GM18951 (cell line): ENCODE measurements around the gene ADGRA3.

ENCODE experiments used
- POLR2A ChIP-seq: IDR thresholded peaks from 4 replicates; pipeline ENCODE4 v1.6.1; 2011; ENCODE audit warnings: mild to moderate bottlenecking; ENCODE audit not compliant: insufficient read length, insufficient read depth; ENCODE audit errors: extremely low read depth
- in situ Hi-C: fragments of 300-500 bp; cut with MboI; formaldehyde crosslinking; loops from one replicate; pipeline ENCODE4 v1.12.0; 2022; ENCODE audit warnings: low sequenced_read_pairs, mixed read lengths, inconsistent platforms; ENCODE audit not compliant: unreplicated experiment

Gene ADGRA3

GRCh38 chr4:22502895-22503814 lies 12.7 kb downstream of the ADGRA3 start:
- TF ChIP-seq POLR2A, result no peak
- in situ Hi-C loops, result no loop called here

- TF ChIP-seq POLR2A, result no peak
- in situ Hi-C loops, result no loop called here
These were observed 14.2 kb downstream of the ADGRA3 start for GRCh38 chr4:22501715-22502095.

- TF ChIP-seq POLR2A, result no peak
- in situ Hi-C loops, result no loop called here
These were observed 14.8 kb downstream of the ADGRA3 start for GRCh38 chr4:22500831-22501714.

DNA sequence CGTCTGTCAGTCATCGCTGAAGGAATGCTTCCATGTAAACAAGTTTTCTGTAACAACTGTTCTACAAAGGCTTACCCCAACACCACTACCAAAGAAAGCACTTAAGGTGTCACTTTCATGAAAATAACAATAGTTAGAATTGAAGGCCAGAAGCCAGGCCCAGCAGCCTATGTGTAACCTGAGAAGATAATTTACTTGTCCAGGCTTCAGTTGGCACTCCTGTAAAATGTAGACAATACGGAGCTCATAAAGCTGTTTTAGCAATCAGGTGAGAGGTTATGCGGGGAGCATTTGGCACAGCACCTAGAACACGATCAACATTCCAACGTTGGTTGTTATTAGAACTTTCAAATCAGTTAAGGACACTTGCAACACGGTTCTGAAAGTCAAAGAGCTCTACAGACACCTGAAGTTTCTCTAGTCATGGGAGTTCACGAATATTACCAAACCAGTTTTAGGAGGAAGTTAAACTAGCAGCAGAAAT lies 15.7 kb downstream of the ADGRA3 start:
- in situ Hi-C loops, result no loop called here
- no peak for TF ChIP-seq POLR2A

DNA sequence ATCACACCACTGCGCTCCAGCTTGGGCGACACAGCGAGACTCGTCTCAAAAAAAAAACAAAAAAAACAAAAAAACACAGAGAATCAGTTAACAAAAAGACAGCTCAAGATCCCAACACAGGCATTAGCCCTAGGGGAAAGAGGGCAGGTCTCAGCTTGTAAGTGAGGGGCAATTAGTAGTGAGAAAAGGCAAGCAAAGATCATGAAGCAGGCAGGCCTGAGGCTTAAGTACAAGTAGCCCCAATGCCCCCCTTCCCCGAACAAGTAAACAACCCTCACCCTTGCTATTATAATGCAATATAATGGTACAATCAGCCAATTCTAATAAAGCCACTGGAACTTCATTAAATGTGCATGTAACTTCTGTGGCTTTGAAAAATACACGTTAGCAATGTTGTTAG lies 17.0 kb downstream of the ADGRA3 start:
- TF ChIP-seq POLR2A, result no peak

DNA sequence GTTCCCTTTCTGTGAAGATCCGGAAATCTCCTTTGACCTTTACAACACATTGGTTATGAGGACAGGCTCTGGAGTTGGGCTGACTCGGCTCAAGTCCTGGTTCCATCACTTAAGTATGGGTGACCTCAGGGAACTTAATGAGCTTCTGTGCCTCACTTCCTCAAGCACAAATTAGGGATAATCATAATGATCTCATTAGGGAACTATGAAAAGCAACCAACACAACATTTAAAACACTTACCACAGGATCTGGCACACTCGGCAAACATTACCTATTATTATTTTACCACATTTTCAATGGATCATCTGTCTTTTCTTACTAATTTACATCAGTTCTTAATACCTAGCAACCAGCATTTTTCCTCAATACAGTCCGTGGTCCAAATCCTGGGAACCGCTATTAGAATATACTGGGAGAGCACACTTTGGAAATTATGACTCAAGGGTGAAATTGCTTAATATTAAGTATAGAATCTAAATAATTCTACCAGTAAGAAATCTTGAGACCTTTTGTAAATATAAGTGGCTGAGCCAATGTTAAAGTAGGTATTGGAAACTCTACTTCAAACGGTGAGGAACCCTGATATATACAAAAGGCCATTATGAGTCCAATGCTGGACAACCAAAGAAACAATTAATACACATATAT lies 19.6 kb downstream of the ADGRA3 start:
- in situ Hi-C loops, result no loop called here

More for the DNA sequence above, 17.0 kb downstream of the ADGRA3 start:
- in situ Hi-C loops, result no loop called here

GRCh38 chr4:22493523-22493922 lies 22.3 kb downstream of the ADGRA3 start:
- in situ Hi-C loops, result no loop called here
- TF ChIP-seq POLR2A, result no peak

More for the DNA sequence above, 19.6 kb downstream of the ADGRA3 start:
- TF ChIP-seq POLR2A, result no peak

DNA sequence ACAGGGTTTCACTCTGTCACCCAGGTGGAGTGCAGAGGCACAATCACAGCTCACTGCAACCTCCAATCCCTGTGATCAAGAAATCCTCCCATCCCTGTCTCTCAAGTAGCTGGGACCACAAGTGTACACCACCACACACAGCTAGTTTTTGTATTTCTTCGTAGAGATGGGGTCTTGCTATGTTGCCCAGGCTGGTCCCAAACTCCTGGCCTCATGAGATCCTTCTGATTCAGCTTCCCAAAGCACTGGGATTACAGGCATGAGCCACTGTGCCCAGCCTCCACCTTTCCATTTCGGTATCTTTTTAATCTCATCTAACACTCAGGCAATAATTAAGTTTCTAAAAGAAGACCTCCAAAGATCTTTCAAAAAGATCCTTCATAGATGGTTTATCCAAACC lies 22.9 kb downstream of the ADGRA3 start:
- no peak for TF ChIP-seq POLR2A

GRCh38 chr4:22491939-22492338 lies 23.9 kb downstream of the ADGRA3 start:
- in situ Hi-C loops, result no loop called here
- no peak for TF ChIP-seq POLR2A

More for the DNA sequence above, 22.9 kb downstream of the ADGRA3 start:
- in situ Hi-C loops, result no loop called here

DNA sequence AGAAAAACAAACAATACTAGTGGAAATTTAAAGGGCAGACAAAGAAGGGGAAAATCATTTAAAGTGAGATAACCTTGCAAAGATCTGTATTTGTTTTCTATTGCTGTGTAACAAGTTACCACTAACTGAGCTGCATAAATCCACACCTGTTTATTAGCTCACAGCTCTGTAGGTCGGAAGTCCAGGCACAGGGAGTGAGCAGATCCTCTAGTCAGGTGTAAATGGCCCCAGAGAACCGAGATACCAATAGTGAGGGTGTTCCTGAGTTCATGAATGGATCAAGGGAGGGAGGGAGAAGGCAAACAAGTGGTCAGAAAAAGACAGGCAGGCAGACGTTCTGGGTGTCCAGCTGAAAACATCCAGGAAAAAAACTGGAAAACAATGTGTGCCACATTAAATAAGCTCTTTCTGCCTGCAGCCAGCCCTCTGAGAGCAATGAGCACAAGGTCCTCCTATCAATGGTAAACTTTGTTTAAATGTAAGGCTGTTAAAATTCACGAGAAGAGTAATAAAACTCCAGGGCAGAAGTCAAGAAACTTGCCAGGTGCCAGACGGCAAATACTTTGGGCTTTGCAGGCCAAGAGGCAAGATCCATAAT lies 25.0 kb downstream of the ADGRA3 start:
- in situ Hi-C loops, result no loop called here
- TF ChIP-seq POLR2A, result no peak

DNA sequence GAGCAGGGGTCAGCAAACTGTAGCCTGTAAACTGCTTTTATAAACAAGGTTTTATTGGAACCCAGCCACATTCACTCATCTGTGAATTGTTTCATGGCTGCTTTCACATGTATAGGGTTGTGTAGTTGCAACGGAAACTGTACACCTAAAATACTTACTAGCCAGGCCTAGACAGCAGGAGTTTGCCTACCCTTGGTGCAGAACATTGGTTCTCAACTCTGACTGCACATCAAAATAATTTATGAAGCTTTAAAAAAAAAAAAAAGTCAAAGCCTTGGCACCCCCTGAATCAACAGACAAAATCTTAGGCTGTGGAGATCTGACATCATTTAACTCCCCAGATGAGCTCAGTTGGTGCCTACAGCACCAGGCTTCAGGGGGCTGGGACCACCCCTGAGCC lies 27.8 kb downstream of the ADGRA3 start:
- in situ Hi-C loops, result no loop called here
- TF ChIP-seq POLR2A, result no peak

DNA sequence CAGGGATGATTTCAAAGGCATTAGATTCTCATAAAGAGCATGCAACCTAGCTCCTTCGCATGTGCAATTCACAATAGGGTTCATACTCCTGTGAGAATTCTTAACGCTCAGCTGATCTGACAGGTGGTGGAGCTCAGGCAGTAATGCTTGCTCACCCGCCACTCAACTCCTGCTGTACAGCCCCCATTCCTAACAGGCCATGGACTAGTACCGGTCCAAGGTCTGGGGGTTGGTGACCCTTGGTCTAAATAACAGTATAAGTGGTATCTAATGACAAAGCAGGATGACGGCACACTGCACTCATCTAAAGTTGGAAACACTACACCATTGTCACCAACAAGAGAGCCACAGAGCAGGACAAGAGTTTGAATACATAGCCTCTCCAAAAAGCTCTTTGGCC lies 28.5 kb downstream of the ADGRA3 start:
- TF ChIP-seq POLR2A, result no peak

More for the DNA sequence above, 28.5 kb downstream of the ADGRA3 start:
- in situ Hi-C loops, result no loop called here
